Skin of body (tissue), 2 donors: Measurements from ENCODE around the gene TATDN3. TPM values are rescaled to one million over a fixed set of nuclear protein-coding genes. Genes with fewer than 3 reads are reported as not detected.

Experiments used
- small RNA-seq: library from RNA; depleted of rRNA; stranded (forward); fragments of <200 nt; gene quantifications from one replicate; pipeline ENCODE3, GENCODE V24; 2014; ENCODE audit warnings: low replicate concordance
- total RNA-seq: library from RNA; depleted of rRNA; stranded (reverse); fragments of >200 nt; gene quantifications from one replicate; pipeline ENCODE4 v1.2.3, GENCODE V29; 2014

TATDN3 gene
- total RNA-seq, 1 donor from 2014 or later: 14.5 TPM

Small RNAs within 50 kb of the gene (small RNA-seq; reads per million reads assigned to genes)
- gene AC104333.1 (not detected), gene AC104333.2 (not detected)

Other genes starting within 250 kb of the TATDN3 start
- gene ATF3, start 183.1 kb upstream of the TATDN3 start, total RNA-seq: 32.7 TPM
- gene BATF3, start 92.1 kb upstream of the TATDN3 start, total RNA-seq: 1.6 TPM
- gene NSL1, start 117 bp upstream of the TATDN3 start, total RNA-seq: 29.6 TPM
- gene SPATA45, start 55.8 kb downstream of the TATDN3 start, total RNA-seq: 0.89 TPM
- 13.4 TPM for gene FLVCR1, start 66.4 kb downstream of the TATDN3 start, total RNA-seq
- 11.6 TPM for gene VASH2, start 158.6 kb downstream of the TATDN3 start, total RNA-seq
- 32.9 TPM for gene ANGEL2, start 224.0 kb downstream of the TATDN3 start, total RNA-seq